OCI-LY3 (cell line): ENCODE data around the gene ARHGEF10L.

Experiments
- H2AFZ ChIP-seq: fragments of 200-600, 300-600 bp; shearing (Covaris generic); 2 replicates; pipeline ENCODE4 v1.6.0; 2014; ENCODE audit warnings: antibody characterized with exemption, low read depth, low read length
- H3K27ac ChIP-seq: fragments of 200-600, 300-600 bp; sonication (generic); 2 replicates; pipeline ENCODE4 v1.5.1; 2014; ENCODE audit warnings: mild to moderate bottlenecking, low read length, moderate library complexity, mixed read lengths
- H3K27me3 ChIP-seq: fragments of 200-600, 300-600 bp; sonication (generic); 2 replicates; pipeline ENCODE4 v1.6.1; 2014; ENCODE audit warnings: low read depth, low read length, mixed read lengths
- H3K36me3 ChIP-seq: fragments of 200-600, 300-600 bp; sonication (generic); replicated peaks from 2 replicates; pipeline ENCODE3; 2014; ENCODE audit warnings: low read depth, low read length, mixed read lengths
- H3K4me1 ChIP-seq: fragments of 300-600, 200-600 bp; sonication (generic); 2 replicates; pipeline ENCODE4 v1.6.1; 2014; ENCODE audit warnings: low read length, mixed read lengths
- H3K4me2 ChIP-seq: fragments of 200-600, 300-600 bp; sonication (generic); 2 replicates; pipeline ENCODE4 v1.6.1; 2014; ENCODE audit warnings: low read length, mixed read lengths
- H3K4me3 ChIP-seq: fragments of 300-600, 200-600 bp; sonication (generic); 2 replicates; pipeline ENCODE4 v1.5.1; 2014; ENCODE audit warnings: antibody characterized with exemption, mild to moderate bottlenecking, low read length, moderate library complexity
- H3K79me2 ChIP-seq: fragments of 300-600, 200-600 bp; shearing (Covaris generic); 2 replicates; pipeline ENCODE4 v1.6.1; 2014; ENCODE audit warnings: mild to moderate bottlenecking, low read length, mixed read lengths
- H3K9ac ChIP-seq: fragments of 300-600, 200-600 bp; shearing (Covaris generic); 2 replicates; pipeline ENCODE4 v1.6.0; 2014; ENCODE audit warnings: mild to moderate bottlenecking, low read length, moderate library complexity
- H3K9me3 ChIP-seq: fragments of 200-600, 300-600 bp; shearing (Covaris generic); 2 replicates; pipeline ENCODE4 v1.6.1; 2014; ENCODE audit warnings: low read length, mixed read lengths; ENCODE audit not compliant: insufficient read depth
- H4K20me1 ChIP-seq: fragments of 200-600, 300-600 bp; sonication (generic); 2 replicates; pipeline ENCODE4 v1.6.1; 2016; ENCODE audit warnings: low read length, mixed read lengths; ENCODE audit not compliant: insufficient read depth
- EZH2phosphoT487 ChIP-seq: fragments of 200-600 bp; shearing (Covaris generic); IDR thresholded peaks from 2 replicates; pipeline ENCODE4 v1.6.1; 2018; ENCODE audit warnings: antibody characterized with exemption, mixed run types, low read depth
- TF ChIP-seq, protein P1 (sequence below): fragments of 200-600, 300-600 bp; sonication (generic); IDR thresholded peaks from 2 replicates; pipeline ENCODE4 v1.5.1; 2014; ENCODE audit warnings: antibody characterized with exemption, low read length, low read depth

The ARHGEF10L gene

GRCh38 chr1:17711577-17711910 is 172.0 kb downstream of the ARHGEF10L start:
- Histone ChIP-seq H3K36me3 (no peaks in the 10 kb centered on the region), H3K4me3 (no peak overlapping the region), H3K4me2 (no peak overlapping the region), H3K4me1 (no peaks in the 10 kb centered on the region), H2AFZ (no peak overlapping the region), H4K20me1 (no peaks in the 10 kb centered on the region), H3K27me3 (no peaks in the 10 kb centered on the region), H3K27ac (no peak overlapping the region), H3K79me2 (no peaks in the 10 kb centered on the region), H3K9me3 (no peaks in the 10 kb centered on the region; the same call in 1 of the 2 replicates), H3K9ac (no peak overlapping the region)
- TF ChIP-seq, protein P1, sequence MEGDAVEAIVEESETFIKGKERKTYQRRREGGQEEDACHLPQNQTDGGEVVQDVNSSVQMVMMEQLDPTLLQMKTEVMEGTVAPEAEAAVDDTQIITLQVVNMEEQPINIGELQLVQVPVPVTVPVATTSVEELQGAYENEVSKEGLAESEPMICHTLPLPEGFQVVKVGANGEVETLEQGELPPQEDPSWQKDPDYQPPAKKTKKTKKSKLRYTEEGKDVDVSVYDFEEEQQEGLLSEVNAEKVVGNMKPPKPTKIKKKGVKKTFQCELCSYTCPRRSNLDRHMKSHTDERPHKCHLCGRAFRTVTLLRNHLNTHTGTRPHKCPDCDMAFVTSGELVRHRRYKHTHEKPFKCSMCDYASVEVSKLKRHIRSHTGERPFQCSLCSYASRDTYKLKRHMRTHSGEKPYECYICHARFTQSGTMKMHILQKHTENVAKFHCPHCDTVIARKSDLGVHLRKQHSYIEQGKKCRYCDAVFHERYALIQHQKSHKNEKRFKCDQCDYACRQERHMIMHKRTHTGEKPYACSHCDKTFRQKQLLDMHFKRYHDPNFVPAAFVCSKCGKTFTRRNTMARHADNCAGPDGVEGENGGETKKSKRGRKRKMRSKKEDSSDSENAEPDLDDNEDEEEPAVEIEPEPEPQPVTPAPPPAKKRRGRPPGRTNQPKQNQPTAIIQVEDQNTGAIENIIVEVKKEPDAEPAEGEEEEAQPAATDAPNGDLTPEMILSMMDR: no peak
- no peak for TF ChIP-seq EZH2phosphoT487

DNA sequence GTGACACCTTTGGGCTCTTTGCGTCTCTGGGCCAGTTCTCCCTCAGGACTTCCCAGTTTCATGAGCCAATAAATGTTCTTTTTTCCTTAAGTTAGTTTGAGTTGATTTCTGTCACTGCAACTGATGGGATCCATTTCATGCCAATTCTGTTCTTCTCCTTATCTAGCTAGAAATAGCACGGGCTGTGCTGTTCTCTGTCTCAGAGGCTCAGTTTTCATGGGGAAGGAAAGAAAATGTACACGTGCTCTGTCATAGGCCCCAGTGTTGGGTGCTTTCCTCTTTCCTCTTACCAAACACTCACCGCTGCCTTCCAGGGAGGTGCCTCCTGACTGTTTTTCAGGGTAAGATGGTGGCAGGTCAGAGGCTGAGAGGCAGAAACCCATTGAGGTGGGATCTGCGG is 172.4 kb downstream of the ARHGEF10L start:
- Histone ChIP-seq H3K27me3 (no peaks in the 10 kb centered on the region), H3K4me2 (no peak overlapping the region), H3K4me3 (no peak overlapping the region), H4K20me1 (no peaks in the 10 kb centered on the region), H2AFZ (no peak overlapping the region), H3K79me2 (no peaks in the 10 kb centered on the region), H3K9ac (no peak overlapping the region), H3K4me1 (no peaks in the 10 kb centered on the region), H3K27ac (no peak overlapping the region), H3K36me3 (no peaks in the 10 kb centered on the region), H3K9me3 (no peaks in the 10 kb centered on the region; the same call in 1 of the 2 replicates)
- TF ChIP-seq EZH2phosphoT487: no peak
- TF ChIP-seq, protein P1: no peak

DNA sequence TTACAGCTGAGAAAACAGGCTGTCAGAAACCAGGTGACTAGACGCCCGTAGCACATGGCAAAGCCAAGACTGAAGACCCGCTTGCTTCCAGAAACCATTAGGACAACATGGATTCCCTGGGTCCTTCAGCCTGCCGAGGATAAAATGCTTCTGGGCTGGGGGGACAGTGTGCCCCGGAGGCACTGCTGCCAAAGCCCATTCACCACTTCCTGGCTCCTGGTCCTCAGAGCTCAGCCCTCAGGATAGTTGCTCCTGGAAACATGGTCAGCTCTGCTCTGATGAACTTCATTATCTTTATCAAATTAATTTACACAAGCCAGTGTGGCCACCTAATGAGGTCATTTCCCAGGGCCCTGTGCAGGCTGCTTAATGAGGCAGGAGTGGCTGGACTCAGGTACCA is 174.5 kb downstream of the ARHGEF10L start:
- Histone ChIP-seq H3K36me3 (no peaks in the 10 kb centered on the region), H3K9me3 (no peaks in the 10 kb centered on the region; the same call in 1 of the 2 replicates), H4K20me1 (no peaks in the 10 kb centered on the region), H3K27ac (no peak overlapping the region), H3K79me2 (no peaks in the 10 kb centered on the region), H3K4me1 (no peaks in the 10 kb centered on the region), H3K4me3 (no peak overlapping the region), H3K27me3 (no peaks in the 10 kb centered on the region), H3K9ac (no peak overlapping the region), H2AFZ (no peak overlapping the region), H3K4me2 (no peak overlapping the region)
- no peak for TF ChIP-seq EZH2phosphoT487
- TF ChIP-seq, protein P1: no peak

DNA sequence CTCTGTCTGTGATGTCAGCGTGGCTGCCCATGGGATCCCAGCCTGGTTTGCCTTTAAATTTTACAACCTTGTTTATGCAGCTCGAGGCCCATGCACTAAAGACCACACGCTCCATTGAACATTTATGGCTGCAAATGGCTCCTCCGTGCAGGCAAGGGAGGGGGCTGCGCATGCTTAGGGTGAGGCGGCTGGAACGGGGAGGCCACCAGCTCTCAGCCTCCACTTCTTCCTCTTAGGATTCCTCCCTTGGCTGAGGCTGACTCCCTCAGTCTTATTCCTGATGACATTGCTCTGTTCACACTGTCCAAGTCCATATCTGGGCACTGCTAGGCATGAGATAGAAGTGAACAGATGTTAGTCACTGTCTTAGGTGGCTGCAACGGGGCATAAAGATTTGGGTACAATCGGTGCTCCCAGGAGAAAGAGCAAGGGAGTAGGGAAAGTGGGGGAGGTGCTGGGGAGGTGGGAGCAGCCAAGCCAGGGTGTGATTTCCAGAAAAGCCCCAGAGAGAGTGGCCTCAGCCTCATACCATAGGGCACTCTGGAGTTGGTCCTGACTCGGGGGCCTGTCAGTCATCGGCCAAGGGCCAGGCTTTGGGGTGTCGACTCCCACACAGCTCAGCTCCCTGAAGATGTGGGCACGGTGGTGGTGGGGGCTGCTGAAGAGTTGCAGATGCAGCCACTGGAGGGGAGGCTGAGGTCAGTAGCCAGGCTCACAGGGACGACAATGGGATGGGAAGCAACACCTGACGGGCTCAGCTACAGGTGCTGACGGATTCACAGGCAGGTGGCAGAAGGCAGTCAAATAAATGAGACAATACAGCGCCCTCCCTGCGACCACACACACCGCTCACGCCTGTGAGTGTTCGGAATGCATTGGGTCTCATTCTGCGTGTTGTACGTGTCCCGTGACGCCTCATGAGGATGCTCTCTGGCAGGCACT is 178.4 kb downstream of the ARHGEF10L start:
- Histone ChIP-seq H3K27me3 (no peaks in the 10 kb centered on the region), H3K4me3 (no peak overlapping the region), H3K4me2 (no peak overlapping the region), H3K36me3 (no peaks in the 10 kb centered on the region), H3K4me1 (no peaks in the 10 kb centered on the region), H2AFZ (no peak overlapping the region), H4K20me1 (no peaks in the 10 kb centered on the region), H3K9ac (no peak overlapping the region), H3K9me3 (no peaks in the 10 kb centered on the region), H3K79me2 (no peaks in the 10 kb centered on the region), H3K27ac (no peak overlapping the region)
- no peak for TF ChIP-seq EZH2phosphoT487
- TF ChIP-seq, protein P1: no peak
